Hepatocyte (in vitro differentiated cells): ENCODE data around the gene WDR1.

ENCODE experiments used
- EZH2 ChIP-seq: fragments of 200-600 bp; sonication (generic); IDR thresholded peaks from 2 replicates; pipeline ENCODE4 v1.6.1; 2016; ENCODE audit warnings: antibody characterized with exemption, mild to moderate bottlenecking, borderline replicate concordance
- TF ChIP-seq, protein P1 (sequence below): fragments of 200-600 bp; sonication (generic); IDR thresholded peaks from 2 replicates; pipeline ENCODE4 v1.5.1; 2016; ENCODE audit warnings: antibody characterized with exemption, mild to moderate bottlenecking; ENCODE audit not compliant: poor library complexity

DNA sequence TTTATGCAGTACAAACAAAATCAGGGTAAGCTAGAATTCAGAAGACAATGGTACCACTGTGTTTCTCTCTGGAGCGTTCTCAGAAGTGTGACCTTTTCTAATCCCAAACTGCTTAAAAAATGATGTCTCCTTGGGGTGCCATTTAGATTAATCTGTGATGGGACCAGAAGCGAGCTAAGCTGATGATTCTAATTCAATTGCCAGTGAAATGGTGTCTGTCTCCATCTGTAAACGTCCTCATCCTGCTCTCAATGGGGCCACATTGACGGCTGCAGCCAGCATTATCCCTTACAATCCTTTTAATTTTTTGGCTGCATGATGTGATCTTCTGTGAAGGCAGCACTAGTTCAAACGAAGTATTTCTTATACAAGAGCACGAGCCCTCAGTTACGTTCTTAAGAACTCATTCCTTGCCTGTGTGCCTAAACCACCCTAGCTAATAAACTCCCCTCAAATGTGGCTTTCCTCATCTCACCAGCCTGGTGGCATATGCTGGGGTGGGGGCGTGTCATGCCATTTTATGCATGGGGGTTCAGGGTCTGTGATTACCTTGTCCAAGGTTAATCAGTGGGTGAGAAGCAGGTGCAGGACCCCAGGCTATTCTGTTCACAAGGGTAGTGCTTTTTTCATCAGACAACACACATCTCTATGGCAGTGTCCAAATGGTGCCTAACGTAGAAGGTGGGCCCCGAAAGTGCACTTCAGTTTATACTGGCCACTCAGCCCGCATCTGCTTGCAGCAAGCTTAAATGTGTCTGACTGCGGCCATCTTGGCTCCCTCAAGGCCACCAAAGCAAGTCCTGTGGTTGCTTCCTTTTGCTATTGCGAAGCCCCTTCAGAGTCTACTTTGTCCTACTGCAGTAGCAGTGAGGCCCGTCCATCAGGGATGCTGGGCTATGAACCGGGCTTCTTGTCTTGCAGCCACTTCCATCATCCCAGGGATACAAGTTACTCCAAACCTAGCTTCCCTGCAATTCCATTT lies 49.6 kb downstream of the WDR1 start:
- TF ChIP-seq EZH2: no peak
- TF ChIP-seq, protein P1, sequence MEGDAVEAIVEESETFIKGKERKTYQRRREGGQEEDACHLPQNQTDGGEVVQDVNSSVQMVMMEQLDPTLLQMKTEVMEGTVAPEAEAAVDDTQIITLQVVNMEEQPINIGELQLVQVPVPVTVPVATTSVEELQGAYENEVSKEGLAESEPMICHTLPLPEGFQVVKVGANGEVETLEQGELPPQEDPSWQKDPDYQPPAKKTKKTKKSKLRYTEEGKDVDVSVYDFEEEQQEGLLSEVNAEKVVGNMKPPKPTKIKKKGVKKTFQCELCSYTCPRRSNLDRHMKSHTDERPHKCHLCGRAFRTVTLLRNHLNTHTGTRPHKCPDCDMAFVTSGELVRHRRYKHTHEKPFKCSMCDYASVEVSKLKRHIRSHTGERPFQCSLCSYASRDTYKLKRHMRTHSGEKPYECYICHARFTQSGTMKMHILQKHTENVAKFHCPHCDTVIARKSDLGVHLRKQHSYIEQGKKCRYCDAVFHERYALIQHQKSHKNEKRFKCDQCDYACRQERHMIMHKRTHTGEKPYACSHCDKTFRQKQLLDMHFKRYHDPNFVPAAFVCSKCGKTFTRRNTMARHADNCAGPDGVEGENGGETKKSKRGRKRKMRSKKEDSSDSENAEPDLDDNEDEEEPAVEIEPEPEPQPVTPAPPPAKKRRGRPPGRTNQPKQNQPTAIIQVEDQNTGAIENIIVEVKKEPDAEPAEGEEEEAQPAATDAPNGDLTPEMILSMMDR: no peak
